ENCODE measurements around the gene MAN1C1.

Gene MAN1C1

DNA sequence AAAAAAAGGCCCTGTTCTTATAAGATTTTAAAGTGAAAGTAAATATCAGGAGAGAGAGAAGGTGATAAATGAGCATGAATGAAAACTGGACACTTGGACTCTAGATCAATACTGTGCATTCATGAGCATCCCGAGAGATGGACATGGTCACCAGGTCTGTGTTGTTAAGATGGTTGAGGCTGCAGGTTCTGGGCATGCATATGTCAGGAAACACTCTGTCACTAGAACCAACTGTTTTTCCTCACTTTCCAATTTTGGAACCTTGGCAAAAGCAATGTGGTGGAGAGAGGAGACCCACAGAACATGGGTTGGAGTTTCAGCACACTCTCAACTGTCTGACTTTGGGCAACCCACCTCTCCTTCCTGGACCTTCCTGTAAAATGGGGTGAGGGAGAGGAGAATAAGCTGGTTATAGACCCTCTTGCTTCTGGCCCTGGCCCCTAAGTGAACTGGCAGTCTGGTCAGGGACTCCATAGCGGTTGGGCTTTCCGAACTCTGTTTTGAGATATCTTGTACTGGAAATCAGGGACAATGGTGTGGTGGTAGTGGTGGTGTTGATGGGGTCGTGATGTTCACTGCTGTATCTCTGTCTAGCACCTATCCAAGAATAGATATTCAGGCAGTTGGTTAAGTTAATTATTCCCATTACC lies 4.2 kb downstream of the MAN1C1 start:
- WGBS, 2 donors (ENCODE audit: extremely low coverage in 2 of 2, insufficient read length in 2 of 2, insufficient replicate concordance in 1 of 2) = no CpG with 5 or more reads among the region's 4 CpGs
- no peak overlapping the region for H3K9ac ChIP-seq (ENCODE audit: low read depth, low read length, poor library complexity)
- no peak for DNase-seq (ENCODE audit: low spot score)
- H2AK5ac ChIP-seq (ENCODE audit: low read depth, low read length) = no peak overlapping the region
- H3K27me3 ChIP-seq (ENCODE audit: control insufficient read depth in 3 of 3, insufficient read depth in 3 of 3, low read depth in 1 of 3, low read length in 3 of 3) = peaks cover 0 to 12% (median 2%) of the 10 kb centered on the region in 3 experiments
- no peak overlapping the region for H2BK12ac ChIP-seq (ENCODE audit: low read length)
- no peak overlapping the region for H2BK15ac ChIP-seq (ENCODE audit: low read length)
- no peak overlapping the region for H3K14ac ChIP-seq (ENCODE audit: low read length)
- H3K4me2 ChIP-seq (ENCODE audit: insufficient read depth, low read length, poor library complexity, severe bottlenecking) = no peak overlapping the region
- no peak overlapping the region for H3K4ac ChIP-seq (ENCODE audit: low read length)
- no peaks in the 10 kb centered on the region for H3K79me1 ChIP-seq (ENCODE audit: low read depth, low read length)
- peaks cover 11 to 24% of the 10 kb centered on the region in 2 donors for H3K4me1 ChIP-seq (ENCODE audit: control insufficient read depth in 2 of 2, insufficient read depth in 1 of 2, low read depth in 1 of 2, low read length in 2 of 2)
- no peak overlapping the region for H2BK5ac ChIP-seq (ENCODE audit: low read length)
- peaks cover 0 to 4% of the 10 kb centered on the region in 2 donors for H3K9me3 ChIP-seq (replicated peaks in 1 of 2; ENCODE audit: control insufficient read depth in 2 of 2, insufficient read depth in 1 of 2, low read depth in 1 of 2, low read length in 2 of 2)
- H3K36me3 ChIP-seq (replicated peaks in 1 of 2; ENCODE audit: control insufficient read depth in 2 of 2, insufficient read depth in 2 of 2, low read length in 2 of 2) = no peaks in the 10 kb centered on the region
- H2AFZ ChIP-seq (ENCODE audit: low read length) = no peak overlapping the region
- H3K18ac ChIP-seq (ENCODE audit: low read length) = no peak overlapping the region
- H4K91ac ChIP-seq (ENCODE audit: low read depth, low read length, poor library complexity) = no peak overlapping the region
- H3K4me3 ChIP-seq (ENCODE audit: low read length in 2 of 2) = no peak overlapping the region
- H4K8ac ChIP-seq (ENCODE audit: low read depth, low read length) = no peak overlapping the region
- H2BK120ac ChIP-seq (ENCODE audit: low read depth, low read length) = no peak overlapping the region
- H3K23ac ChIP-seq (ENCODE audit: low read depth, low read length, poor library complexity) = no peak overlapping the region
- no peak overlapping the region for H3K27ac ChIP-seq (replicated peaks; ENCODE audit: low read length)

DNA sequence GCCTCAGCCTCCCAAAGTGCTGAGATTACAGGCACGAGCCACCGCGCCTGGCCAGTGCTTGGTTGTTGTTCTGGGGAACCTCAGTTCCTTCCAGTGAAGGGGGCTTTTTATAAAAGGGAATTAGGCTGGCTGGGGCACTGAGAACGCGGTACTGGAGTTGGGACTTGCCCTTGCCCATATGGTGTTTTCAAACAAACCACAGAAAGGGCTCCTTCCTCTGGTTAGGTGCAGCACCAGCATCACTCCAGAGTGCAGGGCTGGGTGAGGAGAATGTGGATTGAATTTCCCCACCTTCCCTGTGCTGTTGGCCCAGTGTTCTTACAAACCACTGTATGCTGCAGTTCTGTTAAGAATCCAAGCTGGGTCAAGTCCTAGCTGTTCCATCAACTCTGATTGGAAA lies 5.3 kb downstream of the MAN1C1 start:
- Histone ChIP-seq H2BK120ac (ENCODE audit: low read depth, low read length) (no peak overlapping the region), H2BK5ac (ENCODE audit: low read length) (no peak overlapping the region), H2BK12ac (ENCODE audit: low read length) (no peak overlapping the region), H2AFZ (ENCODE audit: low read length) (no peak overlapping the region), H3K9me3 (replicated peaks in 1 of 2; ENCODE audit: control insufficient read depth in 2 of 2, insufficient read depth in 1 of 2, low read depth in 1 of 2, low read length in 2 of 2) (peaks cover 0 to 6% of the 10 kb centered on the region in 2 donors), H3K9ac (ENCODE audit: low read depth, low read length, poor library complexity) (no peak overlapping the region), H3K4me2 (ENCODE audit: insufficient read depth, low read length, poor library complexity, severe bottlenecking) (no peak overlapping the region), H2AK5ac (ENCODE audit: low read depth, low read length) (no peak overlapping the region), H2BK15ac (ENCODE audit: low read length) (no peak overlapping the region), H3K79me1 (ENCODE audit: low read depth, low read length) (no peaks in the 10 kb centered on the region), H3K14ac (ENCODE audit: low read length) (no peak overlapping the region), H3K18ac (ENCODE audit: low read length) (no peak overlapping the region), H3K36me3 (replicated peaks in 1 of 2; ENCODE audit: control insufficient read depth in 2 of 2, insufficient read depth in 2 of 2, low read length in 2 of 2) (no peaks in the 10 kb centered on the region), H3K27ac (replicated peaks; ENCODE audit: low read length) (no peak overlapping the region), H3K4ac (ENCODE audit: low read length) (no peak overlapping the region), H3K23ac (ENCODE audit: low read depth, low read length, poor library complexity) (no peak overlapping the region), H3K4me3 (ENCODE audit: low read length in 2 of 2) (no peak overlapping the region), H3K4me1 (ENCODE audit: control insufficient read depth in 2 of 2, insufficient read depth in 1 of 2, low read depth in 1 of 2, low read length in 2 of 2) (peaks cover 11 to 24% of the 10 kb centered on the region in 2 donors), H4K8ac (ENCODE audit: low read depth, low read length) (no peak overlapping the region), H3K27me3 (ENCODE audit: control insufficient read depth in 3 of 3, insufficient read depth in 3 of 3, low read depth in 1 of 3, low read length in 3 of 3) (peaks cover 0 to 12% (median 2%) of the 10 kb centered on the region in 3 experiments), H4K91ac (ENCODE audit: low read depth, low read length, poor library complexity) (no peak overlapping the region)
- DNase-seq (ENCODE audit: low spot score) = no peak
- no CpG with 5 or more reads among the region's 5 CpGs for WGBS, 2 donors (ENCODE audit: extremely low coverage in 2 of 2, insufficient read length in 2 of 2, insufficient replicate concordance in 1 of 2)

- no peak overlapping the region for H2BK12ac ChIP-seq (ENCODE audit: low read length)
- no peak for DNase-seq (ENCODE audit: low spot score)
- H3K23ac ChIP-seq (ENCODE audit: low read depth, low read length, poor library complexity) = no peak overlapping the region
- H3K14ac ChIP-seq (ENCODE audit: low read length) = no peak overlapping the region
- no peak overlapping the region for H2BK5ac ChIP-seq (ENCODE audit: low read length)
- no peaks in the 10 kb centered on the region for H3K36me3 ChIP-seq (replicated peaks in 1 of 2; ENCODE audit: control insufficient read depth in 2 of 2, insufficient read depth in 2 of 2, low read length in 2 of 2)
- H2BK15ac ChIP-seq (ENCODE audit: low read length) = no peak overlapping the region
- H3K4me1 ChIP-seq (ENCODE audit: control insufficient read depth in 2 of 2, insufficient read depth in 1 of 2, low read depth in 1 of 2, low read length in 2 of 2) = peaks cover 11 to 24% of the 10 kb centered on the region in 2 donors
- H3K27ac ChIP-seq (replicated peaks; ENCODE audit: low read length) = no peak overlapping the region
- no peak overlapping the region for H3K9ac ChIP-seq (ENCODE audit: low read depth, low read length, poor library complexity)
- no peak overlapping the region for H3K4me2 ChIP-seq (ENCODE audit: insufficient read depth, low read length, poor library complexity, severe bottlenecking)
- no peak overlapping the region for H2AFZ ChIP-seq (ENCODE audit: low read length)
- H3K4me3 ChIP-seq (ENCODE audit: low read length in 2 of 2) = no peak overlapping the region
- H3K18ac ChIP-seq (ENCODE audit: low read length) = no peak overlapping the region
- H4K91ac ChIP-seq (ENCODE audit: low read depth, low read length, poor library complexity) = no peak overlapping the region
- no CpG with 5 or more reads among the region's 6 CpGs for WGBS, 2 donors (ENCODE audit: extremely low coverage in 2 of 2, insufficient read length in 2 of 2, insufficient replicate concordance in 1 of 2)
- H3K79me1 ChIP-seq (ENCODE audit: low read depth, low read length) = no peaks in the 10 kb centered on the region
- peaks cover 0 to 10% (median 2%) of the 10 kb centered on the region in 3 experiments for H3K27me3 ChIP-seq (ENCODE audit: control insufficient read depth in 3 of 3, insufficient read depth in 3 of 3, low read depth in 1 of 3, low read length in 3 of 3)
- H2AK5ac ChIP-seq (ENCODE audit: low read depth, low read length) = no peak overlapping the region
- no peak overlapping the region for H2BK120ac ChIP-seq (ENCODE audit: low read depth, low read length)
- H3K4ac ChIP-seq (ENCODE audit: low read length) = no peak overlapping the region
- no peak overlapping the region for H4K8ac ChIP-seq (ENCODE audit: low read depth, low read length)
- H3K9me3 ChIP-seq (replicated peaks in 1 of 2; ENCODE audit: control insufficient read depth in 2 of 2, insufficient read depth in 1 of 2, low read depth in 1 of 2, low read length in 2 of 2) = peaks cover 0 to 6% of the 10 kb centered on the region in 2 donors
Observed at GRCh38 chr1:25622531-25622930, 5.9 kb downstream of the MAN1C1 start.

DNA sequence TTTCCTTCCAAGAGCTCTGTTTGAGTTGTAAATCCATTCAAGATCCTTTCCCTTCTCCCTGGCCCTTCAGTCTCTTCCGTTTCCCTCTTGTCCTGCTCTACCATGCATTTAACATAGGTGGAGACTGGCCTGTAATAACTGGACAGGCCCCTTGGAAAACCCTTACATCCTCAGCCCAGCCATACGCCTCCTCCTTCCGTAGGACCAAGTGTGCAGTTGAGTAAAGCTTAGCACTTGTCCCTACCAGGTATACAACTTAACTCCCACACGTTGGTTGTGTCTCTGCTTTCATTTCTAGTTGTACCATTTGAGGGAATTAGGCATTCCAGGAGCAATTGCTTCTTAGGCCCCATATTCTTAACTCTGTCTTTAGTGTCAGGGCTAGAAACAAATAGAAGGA lies 6.4 kb downstream of the MAN1C1 start:
- no peak overlapping the region for H2BK5ac ChIP-seq (ENCODE audit: low read length)
- H3K79me1 ChIP-seq (ENCODE audit: low read depth, low read length) = no peaks in the 10 kb centered on the region
- no peak overlapping the region for H2BK12ac ChIP-seq (ENCODE audit: low read length)
- H3K4me2 ChIP-seq (ENCODE audit: insufficient read depth, low read length, poor library complexity, severe bottlenecking) = no peak overlapping the region
- no peak for DNase-seq (ENCODE audit: low spot score)
- no peak overlapping the region for H4K8ac ChIP-seq (ENCODE audit: low read depth, low read length)
- H3K4me1 ChIP-seq (ENCODE audit: control insufficient read depth in 2 of 2, insufficient read depth in 1 of 2, low read depth in 1 of 2, low read length in 2 of 2) = peaks cover 11 to 24% of the 10 kb centered on the region in 2 donors
- H3K4ac ChIP-seq (ENCODE audit: low read length) = no peak overlapping the region
- H3K36me3 ChIP-seq (replicated peaks in 1 of 2; ENCODE audit: control insufficient read depth in 2 of 2, insufficient read depth in 2 of 2, low read length in 2 of 2) = no peaks in the 10 kb centered on the region
- no peak overlapping the region for H4K91ac ChIP-seq (ENCODE audit: low read depth, low read length, poor library complexity)
- H3K9me3 ChIP-seq (replicated peaks in 1 of 2; ENCODE audit: control insufficient read depth in 2 of 2, insufficient read depth in 1 of 2, low read depth in 1 of 2, low read length in 2 of 2) = peaks cover 0 to 6% of the 10 kb centered on the region in 2 donors
- no peak overlapping the region for H2AFZ ChIP-seq (ENCODE audit: low read length)
- no peak overlapping the region for H3K9ac ChIP-seq (ENCODE audit: low read depth, low read length, poor library complexity)
- WGBS, 2 donors (ENCODE audit: extremely low coverage in 2 of 2, insufficient read length in 2 of 2, insufficient replicate concordance in 1 of 2) = no CpG with 5 or more reads among the region's 4 CpGs
- H3K23ac ChIP-seq (ENCODE audit: low read depth, low read length, poor library complexity) = no peak overlapping the region
- H2BK15ac ChIP-seq (ENCODE audit: low read length) = no peak overlapping the region
- H3K4me3 ChIP-seq (ENCODE audit: low read length in 2 of 2) = no peak overlapping the region
- no peak overlapping the region for H3K27ac ChIP-seq (replicated peaks; ENCODE audit: low read length)
- no peak overlapping the region for H2AK5ac ChIP-seq (ENCODE audit: low read depth, low read length)
- H3K18ac ChIP-seq (ENCODE audit: low read length) = no peak overlapping the region
- no peak overlapping the region for H2BK120ac ChIP-seq (ENCODE audit: low read depth, low read length)
- H3K14ac ChIP-seq (ENCODE audit: low read length) = no peak overlapping the region
- H3K27me3 ChIP-seq (ENCODE audit: control insufficient read depth in 3 of 3, insufficient read depth in 3 of 3, low read depth in 1 of 3, low read length in 3 of 3) = peaks cover 0 to 5% (median 2%) of the 10 kb centered on the region in 3 experiments
